ENCODE measurements around the gene CLASP1. TPM values are rescaled to one million over a fixed set of nuclear protein-coding genes. Genes with fewer than 3 reads are reported as not detected.
"Not testable (repeated sequence)": the region's sequence is repeated elsewhere in the genome, so short reads cannot be mapped to it uniquely, and the experiment has no call there.

CLASP1 gene
- total RNA-seq, 1 experiment from 2014 or later, result 45.9 TPM

DNA sequence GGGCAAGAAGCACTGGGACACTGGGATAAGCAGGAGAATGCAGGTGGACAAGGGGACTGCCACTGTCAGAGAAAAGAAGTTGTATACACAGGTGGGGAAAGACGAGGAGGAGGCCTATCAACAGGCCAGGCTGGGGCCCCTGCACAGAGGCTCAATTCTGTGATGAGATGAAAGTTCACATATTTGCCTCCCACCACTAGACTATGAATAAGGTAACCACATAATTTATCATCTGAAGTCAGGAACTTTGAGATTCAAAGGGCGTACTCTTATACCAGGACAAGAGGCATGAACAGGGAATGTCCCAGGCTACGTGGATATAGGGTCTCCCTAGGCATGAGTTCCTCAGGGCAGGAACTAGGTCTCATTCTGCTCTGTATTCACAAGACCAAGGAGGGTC is 84.4 kb downstream of the CLASP1 start:
- WGBS (ENCODE audit: extremely low coverage, insufficient read length, low lambda C conversion rate), result no CpG with 5 or more reads among the region's 3 CpGs
- Histone ChIP-seq H2AK5ac (ENCODE audit: insufficient read length, low read length) (no peak overlapping the region), H4K8ac (replicated peaks; ENCODE audit: insufficient read length, low read depth, low read length) (no peak overlapping the region), H3K4me1 (ENCODE audit: insufficient read depth, low read length) (no peaks in the 10 kb centered on the region), H3K4me2 (ENCODE audit: insufficient read depth, insufficient read length, low read length) (no peak overlapping the region), H3K9me3 (ENCODE audit: control insufficient read depth, low read depth, low read length) (peaks cover 9% of the 10 kb centered on the region), H2BK5ac (ENCODE audit: insufficient read length, low read length) (no peak overlapping the region), H3K56ac (ENCODE audit: insufficient read length, low read depth, low read length) (no peak overlapping the region), H4K91ac (ENCODE audit: insufficient read length, low read depth, low read length) (no peak overlapping the region), H3K4ac (ENCODE audit: low read depth, low read length) (no peak overlapping the region), H2AFZ (ENCODE audit: low read length) (no peak overlapping the region), H2BK20ac (ENCODE audit: low read depth, low read length, poor library complexity, severe bottlenecking) (no peak overlapping the region), H2BK12ac (ENCODE audit: insufficient read length, low read depth, low read length) (no peak overlapping the region), H3K23me2 (ENCODE audit: insufficient read length, low read depth, low read length, poor library complexity, severe bottlenecking) (no peaks in the 10 kb centered on the region), H3K23ac (ENCODE audit: insufficient read length, low read depth, low read length) (no peak overlapping the region), H3K27ac (ENCODE audit: insufficient read length, low read depth, low read length) (no peak overlapping the region), H2BK15ac (ENCODE audit: low read depth, low read length) (no peak overlapping the region), H3T11ph (ENCODE audit: low read length) (no peak overlapping the region), H4K20me1 (ENCODE audit: control insufficient read depth, insufficient read depth, insufficient read length) (no peaks in the 10 kb centered on the region), H3K9ac (ENCODE audit: extremely low read depth, insufficient read length, low read length) (no peak overlapping the region), H3K14ac (ENCODE audit: insufficient read depth, low read length) (no peak overlapping the region), H3K79me2 (ENCODE audit: insufficient read depth, low read length) (peaks cover 2% of the 10 kb centered on the region; the same call in 1 of the 2 replicates), H4K5ac (ENCODE audit: insufficient read length, low read depth, low read length) (no peak overlapping the region), H3K27me3 (ENCODE audit: insufficient read depth, low read length) (no peaks in the 10 kb centered on the region), H2BK120ac (ENCODE audit: low read depth, low read length, poor library complexity, severe bottlenecking) (no peak overlapping the region), H3K79me1 (ENCODE audit: insufficient read depth, low read depth, low read length, poor library complexity, severe bottlenecking) (no peaks in the 10 kb centered on the region), H3K18ac (ENCODE audit: insufficient read length, low read depth, low read length) (no peak overlapping the region)
- Mint-ChIP-seq H3K27ac (peak overlapping the region in 1 of 3 experiments; percentile 42; a peak in 2 of 7 replicates), H3K27me3 (ENCODE audit: low read depth) (no peaks in the 10 kb centered on the region), H3K4me3 (no peak overlapping the region), H3K9me3 (peaks cover 14 to 20% of the 10 kb centered on the region in 2 experiments), H3K4me1 (peaks cover 19% of the 10 kb centered on the region in 2 experiments), H3K36me3 (ENCODE audit: insufficient read depth in 1 of 3, low read depth in 3 of 3) (peaks cover 11 to 21% (median 13%) of the 10 kb centered on the region in 3 experiments; a peak in 6 of 7 replicates)
- TF ChIP-seq, protein P1, sequence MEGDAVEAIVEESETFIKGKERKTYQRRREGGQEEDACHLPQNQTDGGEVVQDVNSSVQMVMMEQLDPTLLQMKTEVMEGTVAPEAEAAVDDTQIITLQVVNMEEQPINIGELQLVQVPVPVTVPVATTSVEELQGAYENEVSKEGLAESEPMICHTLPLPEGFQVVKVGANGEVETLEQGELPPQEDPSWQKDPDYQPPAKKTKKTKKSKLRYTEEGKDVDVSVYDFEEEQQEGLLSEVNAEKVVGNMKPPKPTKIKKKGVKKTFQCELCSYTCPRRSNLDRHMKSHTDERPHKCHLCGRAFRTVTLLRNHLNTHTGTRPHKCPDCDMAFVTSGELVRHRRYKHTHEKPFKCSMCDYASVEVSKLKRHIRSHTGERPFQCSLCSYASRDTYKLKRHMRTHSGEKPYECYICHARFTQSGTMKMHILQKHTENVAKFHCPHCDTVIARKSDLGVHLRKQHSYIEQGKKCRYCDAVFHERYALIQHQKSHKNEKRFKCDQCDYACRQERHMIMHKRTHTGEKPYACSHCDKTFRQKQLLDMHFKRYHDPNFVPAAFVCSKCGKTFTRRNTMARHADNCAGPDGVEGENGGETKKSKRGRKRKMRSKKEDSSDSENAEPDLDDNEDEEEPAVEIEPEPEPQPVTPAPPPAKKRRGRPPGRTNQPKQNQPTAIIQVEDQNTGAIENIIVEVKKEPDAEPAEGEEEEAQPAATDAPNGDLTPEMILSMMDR (conservative IDR thresholded peaks at IDR 0.05), result no peak
- DNase-seq, result no peak

DNA sequence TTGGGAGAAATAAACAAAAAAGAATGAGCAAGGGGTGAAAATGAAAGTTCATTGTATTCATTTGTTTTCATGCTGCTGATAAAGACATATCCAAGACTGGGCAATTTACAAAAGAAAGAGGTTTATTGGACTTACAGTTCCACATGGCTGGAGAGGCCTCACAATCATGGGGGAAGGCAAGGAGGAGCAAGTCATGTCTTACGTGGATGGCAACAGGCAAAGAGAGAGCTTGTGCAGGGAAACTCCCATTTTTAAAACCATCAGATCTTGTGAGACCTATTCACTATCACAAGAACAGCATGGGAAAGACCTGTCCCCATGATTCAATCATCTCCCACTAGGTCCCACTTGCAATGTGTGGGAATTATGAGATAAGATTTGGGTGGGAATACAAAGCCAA is 85.5 kb downstream of the CLASP1 start:
- not testable (repeated sequence) for H2BK5ac ChIP-seq (ENCODE audit: insufficient read length, low read length); H3K14ac ChIP-seq (ENCODE audit: insufficient read depth, low read length); H3K27me3 ChIP-seq (ENCODE audit: insufficient read depth, low read length); H2AFZ ChIP-seq (ENCODE audit: low read length); H2BK12ac ChIP-seq (ENCODE audit: insufficient read length, low read depth, low read length); H3K27me3 Mint-ChIP-seq (ENCODE audit: low read depth); H4K91ac ChIP-seq (ENCODE audit: insufficient read length, low read depth, low read length); H3K27ac ChIP-seq (ENCODE audit: insufficient read length, low read depth, low read length); H2BK15ac ChIP-seq (ENCODE audit: low read depth, low read length); H3K9me3 ChIP-seq (ENCODE audit: control insufficient read depth, low read depth, low read length); H3K23ac ChIP-seq (ENCODE audit: insufficient read length, low read depth, low read length); H3K4me1 ChIP-seq (ENCODE audit: insufficient read depth, low read length); H2BK120ac ChIP-seq (ENCODE audit: low read depth, low read length, poor library complexity, severe bottlenecking); H3K79me1 ChIP-seq (ENCODE audit: insufficient read depth, low read depth, low read length, poor library complexity, severe bottlenecking); H3K4me3 Mint-ChIP-seq; H3K4ac ChIP-seq (ENCODE audit: low read depth, low read length); H4K8ac ChIP-seq (replicated peaks; ENCODE audit: insufficient read length, low read depth, low read length); H3K27ac Mint-ChIP-seq; H4K5ac ChIP-seq (ENCODE audit: insufficient read length, low read depth, low read length); H3K23me2 ChIP-seq (ENCODE audit: insufficient read length, low read depth, low read length, poor library complexity, severe bottlenecking); H3K9ac ChIP-seq (ENCODE audit: extremely low read depth, insufficient read length, low read length); H4K20me1 ChIP-seq (ENCODE audit: control insufficient read depth, insufficient read depth, insufficient read length); H2BK20ac ChIP-seq (ENCODE audit: low read depth, low read length, poor library complexity, severe bottlenecking); DNase-seq; H3K56ac ChIP-seq (ENCODE audit: insufficient read length, low read depth, low read length); H3K18ac ChIP-seq (ENCODE audit: insufficient read length, low read depth, low read length); H3T11ph ChIP-seq (ENCODE audit: low read length); H3K79me2 ChIP-seq (ENCODE audit: insufficient read depth, low read length); H3K4me2 ChIP-seq (ENCODE audit: insufficient read depth, insufficient read length, low read length); H2AK5ac ChIP-seq (ENCODE audit: insufficient read length, low read length)
- Mint-ChIP-seq H3K36me3 (ENCODE audit: insufficient read depth in 1 of 3, low read depth in 3 of 3) (peaks cover 11 to 21% (median 13%) of the 10 kb centered on the region in 3 experiments; a peak in 6 of 7 replicates), H3K9me3 (peaks cover 14 to 20% of the 10 kb centered on the region in 2 experiments), H3K4me1 (peaks cover 13 to 16% of the 10 kb centered on the region in 2 experiments)
- no CpG with 5 or more reads among the region's 1 CpG for WGBS (ENCODE audit: extremely low coverage, insufficient read length, low lambda C conversion rate)

All from H9 (cell line).